ENCODE results near the gene PBLD. TPM values are rescaled to one million over a fixed set of nuclear protein-coding genes. Genes with fewer than 3 reads are reported as not detected.

The PBLD gene
- total and polyA plus RNA-seq, 2 experiments from 2014 or later: 8.3 to 10.3 TPM

DNA sequence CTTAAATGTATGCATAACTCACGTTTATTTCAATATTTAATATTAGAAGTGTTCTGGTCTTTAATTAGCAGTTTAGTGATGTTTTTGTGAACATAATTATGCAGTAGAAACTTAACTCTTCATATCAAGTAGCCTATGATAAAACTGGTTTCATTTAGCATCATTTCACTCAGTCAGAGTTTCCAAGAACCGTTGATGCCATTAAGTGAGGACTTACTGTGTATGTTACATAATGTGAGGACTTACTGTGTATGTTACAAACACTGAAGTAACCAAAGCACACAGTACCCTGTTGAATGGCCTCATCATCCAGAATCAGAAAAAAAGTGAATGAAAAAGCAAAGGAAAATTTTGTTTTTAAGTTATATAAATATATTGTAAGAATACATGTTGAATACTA is 32.9 kb upstream of the PBLD start:
- H3K4me1 ChIP-seq (ENCODE audit: insufficient read depth): no peaks in the 10 kb centered on the region
- peaks cover 4% of the 10 kb centered on the region; the same call in 1 of the 2 replicates for H3F3A ChIP-seq (ENCODE audit: insufficient read depth)
- DNase-seq: no peak
- no peaks in the 10 kb centered on the region for H3K79me2 ChIP-seq (ENCODE audit: insufficient read depth)
- no peaks in the 10 kb centered on the region for H3K9me3 ChIP-seq (ENCODE audit: low read depth)
- no peaks in the 10 kb centered on the region for H3K9me2 ChIP-seq (ENCODE audit: insufficient read depth)
- TF ChIP-seq EZH2 (IDR thresholded peaks at IDR 0.05; ENCODE audit: insufficient read depth, poor library complexity, severe bottlenecking) (no peak), EZH2phosphoT487 (IDR thresholded peaks at IDR 0.05; ENCODE audit: insufficient read depth, low read depth) (no peak)
- no peak overlapping the region for H3K9ac ChIP-seq
- in situ Hi-C loops (cut with MboI): no loop called here
- peaks cover 33% of the 10 kb centered on the region for H3K36me3 ChIP-seq (ENCODE audit: low read depth)
- H3K4me2 ChIP-seq (ENCODE audit: unreplicated experiment): no peak overlapping the region
- H3K27ac ChIP-seq: no peak overlapping the region
- no peak overlapping the region for H3K4me3 ChIP-seq
- WGBS, 2 experiments (ENCODE audit: low coverage in 1 of 2, low lambda C conversion rate in 2 of 2, missing lambda C conversion rate in 2 of 2): 54 to 63% methylated on average over 2 of the region's 2 CpGs
- no peaks in the 10 kb centered on the region for H3K27me3 ChIP-seq (replicated peaks; ENCODE audit: insufficient read depth)
- no peaks in the 10 kb centered on the region for H4K20me1 ChIP-seq (ENCODE audit: insufficient read depth)
- no peak overlapping the region for H2AFZ ChIP-seq

DNA sequence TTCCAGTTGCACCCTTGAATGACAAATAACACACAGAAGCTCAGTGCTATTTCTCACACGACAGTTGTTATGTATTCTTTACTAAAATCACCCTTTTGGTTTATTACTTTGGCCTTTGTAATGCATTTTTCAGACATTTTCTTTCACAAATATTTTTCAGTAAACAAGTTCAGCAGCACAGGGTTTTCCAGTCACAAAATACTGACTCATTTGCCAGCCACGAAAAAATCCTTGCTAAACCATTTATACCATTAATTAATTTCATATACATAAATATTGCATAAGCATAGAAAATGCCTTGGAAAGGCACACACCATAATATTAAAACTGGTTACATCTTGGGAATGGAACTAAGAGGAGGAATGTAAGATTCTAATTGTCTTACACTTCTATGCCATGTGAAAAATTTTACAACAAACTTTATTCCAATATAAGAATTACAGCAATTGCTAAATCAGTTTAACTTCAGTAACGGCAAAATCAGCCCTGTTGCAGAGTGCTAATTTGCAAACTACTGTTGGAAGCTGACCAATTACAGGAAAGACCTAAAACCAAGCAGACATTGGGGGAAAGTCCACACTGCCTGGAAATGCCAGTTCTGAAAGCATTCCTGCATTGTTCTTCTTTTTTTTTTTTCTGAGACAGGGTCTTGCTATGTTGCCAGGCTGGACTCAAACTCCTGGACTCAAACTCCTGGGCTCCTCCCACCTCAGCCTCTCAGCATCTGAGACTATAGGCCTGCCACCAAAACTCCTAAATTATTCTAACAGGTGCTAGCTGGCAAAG is 31.6 kb upstream of the PBLD start:
- in situ Hi-C loops (cut with MboI): no loop called here
- peaks cover 4% of the 10 kb centered on the region; the same call in 1 of the 2 replicates for H3F3A ChIP-seq (ENCODE audit: insufficient read depth)

DNA sequence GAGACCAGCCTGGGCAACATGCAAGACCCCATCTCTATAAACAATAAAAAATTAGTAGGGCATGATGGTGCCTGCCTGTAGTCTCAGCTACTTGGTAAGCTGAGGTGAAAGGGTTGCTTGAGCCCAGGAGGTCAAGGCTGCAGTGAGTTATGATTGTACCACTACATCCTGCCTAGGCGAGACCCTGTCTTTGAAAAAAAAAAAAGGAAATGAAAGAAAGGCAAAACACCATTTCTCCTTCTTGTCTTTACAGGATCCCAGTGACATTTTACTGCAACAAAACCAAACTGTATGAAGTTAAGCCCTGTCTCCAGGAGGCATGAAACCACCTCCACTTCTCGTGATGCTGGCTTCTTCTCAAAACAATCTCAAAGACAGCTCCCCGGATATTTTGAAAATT is 29.9 kb upstream of the PBLD start:
- Histone ChIP-seq H2AFZ (no peak overlapping the region), H3K9ac (no peak overlapping the region), H4K20me1 (ENCODE audit: insufficient read depth) (no peaks in the 10 kb centered on the region), H3K4me3 (no peak overlapping the region), H3K27me3 (replicated peaks; ENCODE audit: insufficient read depth) (no peaks in the 10 kb centered on the region), H3K9me2 (ENCODE audit: insufficient read depth) (no peaks in the 10 kb centered on the region), H3K79me2 (ENCODE audit: insufficient read depth) (no peaks in the 10 kb centered on the region), H3F3A (ENCODE audit: insufficient read depth) (peaks cover 4% of the 10 kb centered on the region; the same call in 1 of the 2 replicates), H3K4me2 (ENCODE audit: unreplicated experiment) (no peak overlapping the region), H3K9me3 (ENCODE audit: low read depth) (no peaks in the 10 kb centered on the region), H3K4me1 (ENCODE audit: insufficient read depth) (no peaks in the 10 kb centered on the region), H3K36me3 (ENCODE audit: low read depth) (peaks cover 40% of the 10 kb centered on the region), H3K27ac (no peak overlapping the region)
- 100% methylated on average over 3 of the region's 3 CpGs for WGBS, 2 experiments (ENCODE audit: low coverage in 1 of 2, low lambda C conversion rate in 2 of 2, missing lambda C conversion rate in 2 of 2)
- TF ChIP-seq EZH2phosphoT487 (IDR thresholded peaks at IDR 0.05; ENCODE audit: insufficient read depth, low read depth) (no peak), EZH2 (IDR thresholded peaks at IDR 0.05; ENCODE audit: insufficient read depth, poor library complexity, severe bottlenecking) (no peak)
- in situ Hi-C loops (cut with MboI): no loop called here
- no peak for DNase-seq

More for the DNA sequence above, 31.6 kb upstream of the PBLD start:
- Histone ChIP-seq H3K9ac (no peak overlapping the region), H3K9me3 (ENCODE audit: low read depth) (no peaks in the 10 kb centered on the region), H3K79me2 (ENCODE audit: insufficient read depth) (no peaks in the 10 kb centered on the region), H3K36me3 (ENCODE audit: low read depth) (peaks cover 33% of the 10 kb centered on the region), H3K27me3 (replicated peaks; ENCODE audit: insufficient read depth) (no peaks in the 10 kb centered on the region), H3K27ac (no peak overlapping the region), H3K4me2 (ENCODE audit: unreplicated experiment) (no peak overlapping the region), H3K4me1 (ENCODE audit: insufficient read depth) (no peaks in the 10 kb centered on the region), H3K9me2 (ENCODE audit: insufficient read depth) (no peaks in the 10 kb centered on the region), H2AFZ (no peak overlapping the region), H3K4me3 (no peak overlapping the region), H4K20me1 (ENCODE audit: insufficient read depth) (no peaks in the 10 kb centered on the region)
- TF ChIP-seq EZH2 (IDR thresholded peaks at IDR 0.05; ENCODE audit: insufficient read depth, poor library complexity, severe bottlenecking) (no peak), EZH2phosphoT487 (IDR thresholded peaks at IDR 0.05; ENCODE audit: insufficient read depth, low read depth) (no peak)
- DNase-seq: peak; percentile 15
- 26 to 34% methylated on average over 3 of the region's 3 CpGs for WGBS, 2 experiments (ENCODE audit: low coverage in 1 of 2, low lambda C conversion rate in 2 of 2, missing lambda C conversion rate in 2 of 2)

GRCh38 chr10:68359189-68359588 is 26.5 kb upstream of the PBLD start:
- H3K9me2 ChIP-seq (ENCODE audit: insufficient read depth): no peaks in the 10 kb centered on the region
- H3K79me2 ChIP-seq (ENCODE audit: insufficient read depth): no peaks in the 10 kb centered on the region
- H3K9ac ChIP-seq: no peak overlapping the region
- H3K27ac ChIP-seq: no peak overlapping the region
- H3K36me3 ChIP-seq (ENCODE audit: low read depth): peaks cover 45% of the 10 kb centered on the region
- no peak overlapping the region for H3K4me3 ChIP-seq
- 97 to 98% methylated on average over 6 of the region's 6 CpGs for WGBS, 2 experiments (ENCODE audit: low coverage in 1 of 2, low lambda C conversion rate in 2 of 2, missing lambda C conversion rate in 2 of 2)
- no peak for DNase-seq
- H4K20me1 ChIP-seq (ENCODE audit: insufficient read depth): no peaks in the 10 kb centered on the region
- no peaks in the 10 kb centered on the region for H3K27me3 ChIP-seq (replicated peaks; ENCODE audit: insufficient read depth)
- H3F3A ChIP-seq (ENCODE audit: insufficient read depth): no peaks in the 10 kb centered on the region; the same call in 1 of the 2 replicates
- H3K4me2 ChIP-seq (ENCODE audit: unreplicated experiment): no peak overlapping the region
- H2AFZ ChIP-seq: no peak overlapping the region
- H3K9me3 ChIP-seq (ENCODE audit: low read depth): no peaks in the 10 kb centered on the region
- in situ Hi-C loops (cut with MboI): no loop called here
- TF ChIP-seq EZH2phosphoT487 (IDR thresholded peaks at IDR 0.05; ENCODE audit: insufficient read depth, low read depth) (no peak), EZH2 (IDR thresholded peaks at IDR 0.05; ENCODE audit: insufficient read depth, poor library complexity, severe bottlenecking) (no peak)
- H3K4me1 ChIP-seq (ENCODE audit: insufficient read depth): no peaks in the 10 kb centered on the region
